Thyroid gland (tissue), 4 donors: Measurements from ENCODE around the gene SLCO3A1.

ENCODE experiments used
- POLR2A ChIP-seq, 2 donors: fragments of 450-650 bp; IDR thresholded peaks; one replicate each; pipeline ENCODE4 v1.6.1; 2017; ENCODE audit warnings: antibody characterized with exemption in 2 of 2, mild to moderate bottlenecking in 2 of 2, moderate library complexity in 1 of 2
- TF ChIP-seq, protein P1 (sequence below), 6 experiments: fragments of 200-600 bp in 3 of 6; fragments of 450-650 bp in 3 of 6; sonication (generic) in 3 of 6; IDR thresholded peaks; one replicate each; pipeline ENCODE4 v1.5.1; 2016 to 2019; ENCODE audit warnings: antibody characterized with exemption in 6 of 6, mild to moderate bottlenecking in 2 of 6, inconsistent platforms in 1 of 6, moderate library complexity in 1 of 6

DNA sequence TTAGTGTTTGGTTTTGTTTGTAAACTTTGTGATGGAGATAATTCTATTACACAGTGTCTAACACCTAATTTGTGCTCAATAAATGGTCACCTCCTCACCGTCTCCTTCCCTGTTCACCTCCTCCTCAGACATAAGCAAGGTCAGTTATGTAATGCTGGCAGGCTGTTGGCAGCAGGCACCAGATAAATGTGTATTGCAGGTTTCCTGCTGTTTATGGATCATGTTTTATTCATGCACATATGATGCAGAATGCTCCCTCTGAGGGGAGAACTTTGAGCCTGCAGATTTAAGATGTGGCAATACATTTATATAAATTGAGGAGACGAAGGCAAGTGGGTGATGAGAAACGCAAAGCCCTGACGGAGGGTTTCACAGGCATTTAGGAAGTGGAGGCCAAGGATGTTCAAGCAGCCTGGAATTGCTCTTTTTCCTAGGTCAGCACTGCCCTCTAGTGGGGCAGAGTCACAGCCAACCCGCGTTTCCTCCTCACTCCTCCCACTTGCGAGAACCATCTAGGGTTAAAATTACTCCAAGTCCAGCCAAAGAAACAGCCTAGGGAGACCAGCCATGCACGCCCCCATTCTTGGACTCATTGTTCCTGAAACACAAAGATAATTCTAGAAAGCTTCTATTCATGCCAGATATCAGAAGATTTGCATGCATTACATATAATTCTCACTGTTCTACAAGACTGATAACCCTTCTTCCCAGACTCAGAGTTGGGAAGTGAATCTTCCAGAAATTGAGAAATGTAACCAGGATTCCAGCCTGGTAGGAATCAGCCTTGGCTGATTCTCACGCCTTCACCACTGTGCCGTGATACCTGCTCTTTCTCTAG, 228.7 kb downstream of the SLCO3A1 start:
- TF ChIP-seq, protein P1, sequence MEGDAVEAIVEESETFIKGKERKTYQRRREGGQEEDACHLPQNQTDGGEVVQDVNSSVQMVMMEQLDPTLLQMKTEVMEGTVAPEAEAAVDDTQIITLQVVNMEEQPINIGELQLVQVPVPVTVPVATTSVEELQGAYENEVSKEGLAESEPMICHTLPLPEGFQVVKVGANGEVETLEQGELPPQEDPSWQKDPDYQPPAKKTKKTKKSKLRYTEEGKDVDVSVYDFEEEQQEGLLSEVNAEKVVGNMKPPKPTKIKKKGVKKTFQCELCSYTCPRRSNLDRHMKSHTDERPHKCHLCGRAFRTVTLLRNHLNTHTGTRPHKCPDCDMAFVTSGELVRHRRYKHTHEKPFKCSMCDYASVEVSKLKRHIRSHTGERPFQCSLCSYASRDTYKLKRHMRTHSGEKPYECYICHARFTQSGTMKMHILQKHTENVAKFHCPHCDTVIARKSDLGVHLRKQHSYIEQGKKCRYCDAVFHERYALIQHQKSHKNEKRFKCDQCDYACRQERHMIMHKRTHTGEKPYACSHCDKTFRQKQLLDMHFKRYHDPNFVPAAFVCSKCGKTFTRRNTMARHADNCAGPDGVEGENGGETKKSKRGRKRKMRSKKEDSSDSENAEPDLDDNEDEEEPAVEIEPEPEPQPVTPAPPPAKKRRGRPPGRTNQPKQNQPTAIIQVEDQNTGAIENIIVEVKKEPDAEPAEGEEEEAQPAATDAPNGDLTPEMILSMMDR (IDR thresholded peaks at IDR 0.05) = peak; percentile 32 to 84 (median 72)
- TF ChIP-seq POLR2A (IDR thresholded peaks at IDR 0.05) = no peak
